Neural progenitor cell (in vitro differentiated cells): ENCODE results near the gene STK40. TPM values are rescaled to one million over a fixed set of nuclear protein-coding genes. Genes with fewer than 3 reads are reported as not detected.

ENCODE experiments used
- DNase-seq: peaks from one replicate; pipeline ENCODE4 v3.0.0-alpha.2; 2016; ENCODE audit warnings: low spot score
- H2AFZ ChIP-seq: fragments of 200-600 bp; sonication (generic); replicated peaks from 2 replicates; pipeline ENCODE4 v1.6.1; 2016; ENCODE audit warnings: antibody characterized with exemption
- H3F3A ChIP-seq: fragments of 200-600 bp; sonication (generic); 2 replicates; pipeline ENCODE4 v1.6.1; 2016; ENCODE audit warnings: antibody characterized with exemption, low read depth
- H3K27ac ChIP-seq: fragments of 200-600 bp; sonication (generic); 2 replicates; pipeline ENCODE4 v1.5.1; 2016; ENCODE audit warnings: mild to moderate bottlenecking
- H3K27me3 ChIP-seq: fragments of 200-600 bp; sonication (generic); 2 replicates; pipeline ENCODE4 v1.6.1; 2016; ENCODE audit warnings: mild to moderate bottlenecking, moderate library complexity
- H3K36me3 ChIP-seq: fragments of 200-600 bp; sonication (generic); 2 replicates; pipeline ENCODE4 v1.5.1; 2016
- H3K4me1 ChIP-seq: fragments of 200-600 bp; sonication (generic); 2 replicates; pipeline ENCODE4 v1.6.1; 2016; ENCODE audit warnings: mixed run types
- H3K4me2 ChIP-seq: fragments of 200-600 bp; sonication (generic); 2 replicates; pipeline ENCODE4 v1.6.1; 2016
- H3K4me3 ChIP-seq: fragments of 200-600 bp; sonication (generic); 2 replicates; pipeline ENCODE4 v1.5.1; 2016
- H3K79me2 ChIP-seq: fragments of 200-600 bp; sonication (generic); 2 replicates; pipeline ENCODE4 v1.6.1; 2016; ENCODE audit warnings: low read depth
- H3K9ac ChIP-seq: fragments of 200-600 bp; sonication (generic); 2 replicates; pipeline ENCODE4 v1.6.1; 2016
- H3K9me3 ChIP-seq: fragments of 200-600 bp; sonication (generic); 2 replicates; pipeline ENCODE4 v1.5.1; 2016; ENCODE audit warnings: low read depth
- H4K20me1 ChIP-seq: fragments of 200-600 bp; sonication (generic); 2 replicates; pipeline ENCODE4 v1.6.1; 2016; ENCODE audit warnings: low read depth
- H3K27ac Mint-ChIP-seq: 3 replicates; pipeline ENCODE4 v1.8.0; 2021; ENCODE audit warnings: mixed read lengths
- H3K27me3 Mint-ChIP-seq: 2 replicates; pipeline ENCODE4 v1.8.0; 2022; ENCODE audit warnings: low read depth, mild to moderate bottlenecking, inconsistent platforms, moderate library complexity, mixed read lengths; ENCODE audit not compliant: insufficient read depth
- H3K36me3 Mint-ChIP-seq: 3 replicates; pipeline ENCODE4 v1.8.0; 2021; ENCODE audit warnings: mixed read lengths
- H3K4me1 Mint-ChIP-seq: 3 replicates; pipeline ENCODE4 v1.8.0; 2021; ENCODE audit warnings: mixed read lengths
- H3K4me3 Mint-ChIP-seq: 3 replicates; pipeline ENCODE4 v1.8.0; 2021; ENCODE audit warnings: mild to moderate bottlenecking, moderate library complexity, mixed read lengths
- H3K9me3 Mint-ChIP-seq: 3 replicates; pipeline ENCODE4 v1.8.0; 2020; ENCODE audit warnings: mixed read lengths
- CTCF ChIP-seq: fragments of 200-600 bp; sonication (generic); IDR thresholded peaks from 2 replicates; pipeline ENCODE4 v1.5.1; 2017; ENCODE audit warnings: antibody characterized with exemption, mild to moderate bottlenecking
- EZH2 ChIP-seq: fragments of 200-600 bp; sonication (generic); IDR thresholded peaks from 2 replicates; pipeline ENCODE4 v1.6.1; 2017; ENCODE audit warnings: antibody characterized with exemption, mild to moderate bottlenecking, moderate library complexity
- EZH2phosphoT487 ChIP-seq: fragments of 200-600 bp; sonication (generic); IDR thresholded peaks from 2 replicates; pipeline ENCODE4 v1.6.1; 2017; ENCODE audit warnings: antibody characterized with exemption
- total RNA-seq: library from RNA; depleted of rRNA; stranded (reverse); fragments of >200 nt; gene quantifications from 2 replicates; pipeline ENCODE4 v1.2.3, GENCODE V29; 2015; ENCODE audit warnings: low replicate concordance

Gene STK40
- total RNA-seq, 1 donor from 2014 or later: 5.3 TPM

- H3F3A ChIP-seq: peaks cover 39% of the 10 kb centered on the region
- H4K20me1 ChIP-seq: peaks cover 43% of the 10 kb centered on the region
- peak overlapping the region; percentile 99 for H3K4me2 ChIP-seq
- no peaks in the 10 kb centered on the region for H3K9me3 ChIP-seq
- H3K27ac Mint-ChIP-seq: peak overlapping the region; percentile 47
- TF ChIP-seq EZH2 (no peak), CTCF (no peak), EZH2phosphoT487 (no peak)
- peaks cover 4% of the 10 kb centered on the region for H3K27me3 Mint-ChIP-seq
- H3K9ac ChIP-seq: peak overlapping the region; percentile 66
- H3K36me3 ChIP-seq: no peaks in the 10 kb centered on the region
- no peaks in the 10 kb centered on the region for H3K9me3 Mint-ChIP-seq
- H3K4me1 Mint-ChIP-seq: peaks cover 43% of the 10 kb centered on the region
- DNase-seq: peak; percentile 69
- H3K27ac ChIP-seq: peak overlapping the region; percentile 61
- peak overlapping the region; percentile 81 for H2AFZ ChIP-seq
- no peaks in the 10 kb centered on the region for H3K27me3 ChIP-seq
- peak overlapping the region; percentile 92 for H3K4me3 ChIP-seq
- H3K4me1 ChIP-seq: peaks cover 27% of the 10 kb centered on the region
- H3K79me2 ChIP-seq: peaks cover 56% of the 10 kb centered on the region
- H3K4me3 Mint-ChIP-seq: peak overlapping the region; percentile 94
- peaks cover 2% of the 10 kb centered on the region for H3K36me3 Mint-ChIP-seq
Observed at GRCh38 chr1:36384542-36385409, 948 bp downstream of the STK40 start.

- Histone ChIP-seq H3K9ac (no peak overlapping the region), H3K9me3 (no peaks in the 10 kb centered on the region), H3F3A (peaks cover 35% of the 10 kb centered on the region), H3K4me1 (peaks cover 27% of the 10 kb centered on the region), H3K79me2 (peaks cover 69% of the 10 kb centered on the region), H3K27me3 (no peaks in the 10 kb centered on the region), H3K4me3 (no peak overlapping the region), H4K20me1 (peaks cover 43% of the 10 kb centered on the region), H3K36me3 (no peaks in the 10 kb centered on the region), H2AFZ (no peak overlapping the region), H3K4me2 (no peak overlapping the region), H3K27ac (no peak overlapping the region)
- Mint-ChIP-seq H3K4me3 (peak overlapping the region; percentile 60), H3K27ac (no peak overlapping the region), H3K36me3 (peaks cover 6% of the 10 kb centered on the region), H3K4me1 (peaks cover 39% of the 10 kb centered on the region), H3K9me3 (no peaks in the 10 kb centered on the region), H3K27me3 (peaks cover 2% of the 10 kb centered on the region)
- TF ChIP-seq EZH2phosphoT487 (no peak), CTCF (no peak), EZH2 (no peak)
- no peak for DNase-seq
Observed at GRCh38 chr1:36383240-36383639, 2.5 kb downstream of the STK40 start.

- H2AFZ ChIP-seq: no peak overlapping the region
- H3K27me3 Mint-ChIP-seq: peaks cover 2% of the 10 kb centered on the region
- no peaks in the 10 kb centered on the region for H3K9me3 Mint-ChIP-seq
- peaks cover 29% of the 10 kb centered on the region for H3F3A ChIP-seq
- no peak overlapping the region for H3K27ac ChIP-seq
- H3K4me3 Mint-ChIP-seq: no peak overlapping the region
- H3K4me1 ChIP-seq: peaks cover 21% of the 10 kb centered on the region
- H3K27me3 ChIP-seq: no peaks in the 10 kb centered on the region
- peaks cover 36% of the 10 kb centered on the region for H3K4me1 Mint-ChIP-seq
- no peaks in the 10 kb centered on the region for H3K36me3 ChIP-seq
- no peak overlapping the region for H3K9ac ChIP-seq
- no peak for TF ChIP-seq CTCF
- TF ChIP-seq EZH2phosphoT487: no peak
- no peaks in the 10 kb centered on the region for H3K9me3 ChIP-seq
- DNase-seq: no peak
- H3K36me3 Mint-ChIP-seq: peaks cover 6% of the 10 kb centered on the region
- H3K4me2 ChIP-seq: no peak overlapping the region
- H3K27ac Mint-ChIP-seq: no peak overlapping the region
- no peak overlapping the region for H3K4me3 ChIP-seq
- H3K79me2 ChIP-seq: peaks cover 74% of the 10 kb centered on the region
- H4K20me1 ChIP-seq: peaks cover 43% of the 10 kb centered on the region
Observed at GRCh38 chr1:36382669-36383068, 3.1 kb downstream of the STK40 start.
